GM10266 (cell line): ENCODE results near the gene WDR26.

ENCODE experiments used
- DNase-seq: peaks from one replicate; pipeline ENCODE4 v3.0.0; 2012; ENCODE audit errors: extremely low spot score
- TF ChIP-seq, protein P1 (sequence below): IDR thresholded peaks from 2 replicates; pipeline ENCODE4 v1.5.1; 2012; ENCODE audit warnings: mild to moderate bottlenecking, low read depth; ENCODE audit not compliant: control insufficient read depth, insufficient read depth; ENCODE audit errors: missing control alignments

Gene WDR26

DNA sequence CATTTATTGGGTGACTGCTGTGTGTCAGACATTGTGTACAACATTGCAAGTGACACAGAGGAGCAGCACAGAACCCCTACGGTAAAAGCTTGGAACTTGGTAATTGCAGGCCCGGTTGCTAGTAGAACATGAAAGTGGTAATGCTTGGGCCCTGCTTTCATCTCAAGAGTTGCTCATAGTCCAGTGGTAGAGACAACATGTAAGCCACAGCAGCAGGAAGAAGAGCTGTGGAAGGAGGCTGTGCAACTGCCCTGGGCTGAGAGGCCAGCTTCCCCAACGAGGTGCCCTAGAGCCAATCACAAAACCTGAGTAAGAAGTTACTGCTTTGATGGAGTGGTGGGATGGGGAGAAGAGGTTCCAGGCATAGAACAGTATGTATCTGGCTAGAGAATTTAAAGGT is 59.5 kb downstream of the WDR26 start:
- TF ChIP-seq, protein P1, sequence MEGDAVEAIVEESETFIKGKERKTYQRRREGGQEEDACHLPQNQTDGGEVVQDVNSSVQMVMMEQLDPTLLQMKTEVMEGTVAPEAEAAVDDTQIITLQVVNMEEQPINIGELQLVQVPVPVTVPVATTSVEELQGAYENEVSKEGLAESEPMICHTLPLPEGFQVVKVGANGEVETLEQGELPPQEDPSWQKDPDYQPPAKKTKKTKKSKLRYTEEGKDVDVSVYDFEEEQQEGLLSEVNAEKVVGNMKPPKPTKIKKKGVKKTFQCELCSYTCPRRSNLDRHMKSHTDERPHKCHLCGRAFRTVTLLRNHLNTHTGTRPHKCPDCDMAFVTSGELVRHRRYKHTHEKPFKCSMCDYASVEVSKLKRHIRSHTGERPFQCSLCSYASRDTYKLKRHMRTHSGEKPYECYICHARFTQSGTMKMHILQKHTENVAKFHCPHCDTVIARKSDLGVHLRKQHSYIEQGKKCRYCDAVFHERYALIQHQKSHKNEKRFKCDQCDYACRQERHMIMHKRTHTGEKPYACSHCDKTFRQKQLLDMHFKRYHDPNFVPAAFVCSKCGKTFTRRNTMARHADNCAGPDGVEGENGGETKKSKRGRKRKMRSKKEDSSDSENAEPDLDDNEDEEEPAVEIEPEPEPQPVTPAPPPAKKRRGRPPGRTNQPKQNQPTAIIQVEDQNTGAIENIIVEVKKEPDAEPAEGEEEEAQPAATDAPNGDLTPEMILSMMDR: no peak
- no peak for DNase-seq

DNA sequence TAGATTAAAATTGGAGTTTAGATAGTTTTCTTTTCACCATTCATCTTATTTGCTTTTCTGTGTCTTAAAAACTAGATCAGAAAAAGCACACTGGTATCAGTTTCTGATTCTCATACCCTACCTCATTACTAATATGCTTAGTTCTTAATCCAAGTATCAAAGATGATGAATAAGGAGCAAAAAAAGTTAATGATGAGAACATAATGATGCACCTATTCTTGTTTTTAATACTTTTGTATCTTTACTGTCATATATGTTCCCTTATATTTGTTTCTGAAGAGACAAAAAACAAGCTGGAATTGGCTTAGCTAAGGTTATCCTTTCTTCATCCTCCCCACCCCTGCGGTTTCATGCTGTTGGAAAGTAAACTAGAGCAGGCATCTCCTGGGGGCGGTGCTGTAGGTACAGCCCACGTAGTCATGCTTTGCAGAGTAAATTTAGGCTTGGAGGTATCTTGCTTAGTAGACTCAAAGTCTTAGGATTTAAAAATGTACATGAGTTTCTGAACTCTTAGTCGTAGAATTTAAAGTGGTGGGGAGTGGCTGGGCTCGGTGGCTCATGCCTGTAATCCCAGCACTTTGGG is 61.5 kb downstream of the WDR26 start:
- DNase-seq: no peak
- TF ChIP-seq, protein P1: no peak

DNA sequence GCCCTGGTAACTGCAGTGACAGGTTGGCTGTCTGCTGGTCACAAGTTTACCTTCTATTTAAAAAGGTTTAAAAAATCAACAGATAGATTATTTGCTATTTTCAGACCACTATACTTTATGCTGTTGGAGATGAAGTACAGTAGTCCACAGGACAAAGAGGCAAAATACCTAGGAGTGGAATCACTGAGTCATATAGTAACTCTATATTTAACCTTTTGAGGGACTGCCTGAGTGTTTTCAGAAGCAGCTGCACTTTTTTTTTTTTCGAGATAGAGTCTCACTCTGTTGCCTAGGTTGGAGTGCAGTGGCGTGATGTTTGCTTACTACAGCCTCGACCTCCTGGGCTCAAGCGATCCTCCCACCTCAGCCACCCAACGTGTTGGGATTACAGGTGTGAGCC is 66.2 kb downstream of the WDR26 start:
- TF ChIP-seq, protein P1: no peak
- DNase-seq: peak; percentile 41

DNA sequence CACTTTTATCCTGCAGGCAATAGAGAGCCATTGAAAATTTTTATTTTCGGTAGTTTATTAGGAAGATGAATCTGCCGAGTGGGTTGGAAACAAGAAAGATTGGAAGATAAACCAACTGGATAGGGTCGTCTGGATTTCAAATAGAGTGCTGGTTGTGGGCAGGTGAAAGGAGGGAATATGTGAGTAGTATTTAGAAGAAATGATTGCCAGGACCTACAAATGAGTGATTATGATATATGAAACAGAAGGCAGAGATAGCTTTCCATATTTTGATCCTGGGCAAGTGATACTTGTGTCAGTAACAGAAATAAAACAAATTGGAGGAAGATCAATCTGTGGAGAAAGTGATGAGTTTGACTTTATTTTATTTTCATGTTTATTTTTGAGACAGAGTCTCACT is 75.4 kb downstream of the WDR26 start:
- no peak for DNase-seq
- TF ChIP-seq, protein P1: no peak

DNA sequence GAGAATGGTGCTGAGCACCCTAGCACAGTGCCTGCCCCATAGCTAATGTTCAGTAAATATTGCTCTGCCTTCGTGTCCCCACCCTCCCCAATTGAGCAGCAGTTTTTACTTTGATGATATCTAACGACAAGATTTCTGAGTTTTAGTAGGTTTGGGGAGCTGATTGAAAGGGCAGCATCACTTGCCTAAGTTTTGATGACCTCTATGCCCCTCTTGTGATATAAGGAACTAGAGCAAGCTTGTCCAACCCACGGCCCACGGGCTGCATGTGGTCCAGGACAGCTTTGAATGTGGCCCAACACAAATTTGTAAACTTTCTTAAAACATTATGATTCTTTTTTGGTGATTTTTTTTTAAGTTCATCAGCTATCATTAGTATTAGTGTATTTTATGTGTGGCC is 76.4 kb downstream of the WDR26 start:
- TF ChIP-seq, protein P1: no peak
- no peak for DNase-seq

DNA sequence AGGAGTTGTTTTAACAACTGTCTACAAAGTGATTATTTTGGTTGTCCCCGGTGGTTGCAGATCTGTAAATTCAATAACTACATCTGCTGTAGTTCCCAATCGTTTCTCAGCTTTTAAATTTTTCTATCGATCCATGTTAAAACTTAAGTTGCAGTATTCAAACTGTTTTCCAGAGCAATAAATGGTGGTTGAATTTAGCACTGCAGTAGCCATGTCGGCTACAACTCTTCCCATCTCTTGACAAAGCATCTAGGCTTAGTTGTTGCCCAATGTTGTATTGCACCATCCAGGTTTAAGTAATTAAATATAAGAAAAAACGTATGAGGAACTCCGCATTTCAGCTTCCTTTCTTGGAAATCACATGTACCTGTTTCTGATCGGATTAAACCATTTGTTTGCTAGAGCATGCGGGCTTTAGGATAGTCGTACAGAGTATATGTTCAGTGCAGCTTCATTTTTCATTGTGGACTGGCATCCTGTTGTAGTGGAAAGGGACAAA is 76.9 kb downstream of the WDR26 start:
- no peak for DNase-seq
- TF ChIP-seq, protein P1: no peak

DNA sequence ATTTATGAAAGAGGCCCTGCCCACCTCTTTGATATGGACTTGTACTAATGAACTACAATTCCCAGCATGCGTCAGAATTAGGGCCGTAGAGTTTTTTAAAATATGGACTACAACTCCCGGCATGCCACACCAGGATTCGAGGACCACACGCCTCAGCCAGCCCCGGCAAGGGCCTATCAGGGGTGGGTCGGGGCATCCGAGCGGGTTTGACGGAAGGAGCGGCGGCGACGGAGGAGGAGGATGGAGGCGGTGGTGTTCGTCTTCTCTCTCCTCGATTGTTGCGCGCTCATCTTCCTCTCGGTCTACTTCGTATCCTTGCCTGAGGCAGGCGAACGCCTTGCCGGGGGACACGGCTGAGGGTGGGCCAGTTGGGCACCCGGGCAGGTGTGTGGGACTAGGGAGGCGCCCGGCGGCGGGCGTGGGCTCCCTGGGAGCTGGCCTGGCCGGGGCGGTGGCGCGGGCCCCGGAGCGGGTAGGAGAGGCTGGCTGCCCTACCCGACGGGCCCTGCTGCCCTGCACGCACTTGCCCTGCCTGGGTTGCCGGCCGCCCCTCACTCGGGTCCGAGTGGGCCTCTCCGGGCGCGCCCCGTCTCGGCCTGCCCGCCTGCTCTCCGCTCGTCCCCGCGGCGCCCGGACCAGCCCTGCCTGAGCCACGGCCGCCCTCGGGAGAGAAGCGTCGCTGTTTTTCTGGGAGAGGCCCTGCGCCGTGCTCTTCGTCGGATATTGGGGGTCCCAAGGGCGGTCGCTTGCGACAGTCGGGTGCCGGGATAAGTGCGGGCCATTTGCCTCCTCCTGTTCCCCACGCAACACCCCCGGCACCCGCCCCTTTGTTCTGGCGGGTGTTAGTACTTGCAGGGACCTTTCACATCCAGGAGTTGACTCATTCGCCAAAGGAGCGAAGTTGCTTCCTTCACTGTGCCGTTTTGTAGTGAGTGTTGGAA is 77.6 kb downstream of the WDR26 start, which contains the start of gene CNIH4:
CNIH4 (plus strand) TSS at position 195 of the 941 bp plus-strand sequence; CDS start at position 241, 46 bp downstream.
- DNase-seq: peak; percentile 97
- TF ChIP-seq, protein P1: no peak
